Keratinocyte (primary cell): ENCODE data around the gene CCM2. TPM values are rescaled to one million over a fixed set of nuclear protein-coding genes. Genes with fewer than 3 reads are reported as not detected.

ENCODE experiments used
- DNase-seq: peaks from one replicate; pipeline ENCODE4 v3.0.0-alpha.2; 2011; ENCODE audit warnings: low read depth, missing footprints, low spot score
- FAIRE-seq: peaks from 2 replicates; lab custom pipeline; 2011; peaks lifted over from hg19 to GRCh38; lab: Jason Lieb, UNC
- H2AFZ ChIP-seq: 2 replicates; pipeline ENCODE4 v1.6.0; 2012; ENCODE audit warnings: low read length, control low read depth, inconsistent platforms; ENCODE audit not compliant: control insufficient read depth
- H3K27ac ChIP-seq: 2 replicates; pipeline ENCODE4 v1.5.1; 2011; ENCODE audit warnings: low read length; ENCODE audit not compliant: control insufficient read depth, insufficient read depth
- H3K27me3 ChIP-seq: 3 replicates; pipeline ENCODE4 v1.6.0; 2011; ENCODE audit warnings: low read length; ENCODE audit not compliant: control insufficient read depth, insufficient read depth; ENCODE audit errors: extremely low read depth
- H3K36me3 ChIP-seq, 2 experiments: 2 replicates in 1 of 2; 3 replicates in 1 of 2; pipeline ENCODE4 v1.5.1; 2011; ENCODE audit warnings: low read length in 2 of 2, mild to moderate bottlenecking in 1 of 2; ENCODE audit not compliant: control insufficient read depth in 2 of 2, insufficient read depth in 2 of 2; ENCODE audit errors: extremely low read depth in 1 of 2
- H3K4me1 ChIP-seq: 3 replicates; pipeline ENCODE4 v1.5.1; 2011; ENCODE audit warnings: low read length; ENCODE audit not compliant: control insufficient read depth, insufficient read depth; ENCODE audit errors: extremely low read depth
- H3K4me2 ChIP-seq: 3 replicates; pipeline ENCODE4 v1.6.0; 2011; ENCODE audit warnings: low read depth, low read length; ENCODE audit not compliant: control insufficient read depth, insufficient read depth; ENCODE audit errors: extremely low read depth
- H3K4me3 ChIP-seq, 3 experiments: fragments of 200-600 bp in 1 of 3; sonication (generic) in 1 of 3; 2 replicates in 2 of 3; 3 replicates in 1 of 3; pipeline ENCODE4 v1.5.1; 2011 to 2016; ENCODE audit warnings: low read length in 3 of 3, mild to moderate bottlenecking in 3 of 3, control low read depth in 2 of 3, inconsistent platforms in 1 of 3, low read depth in 1 of 3, mixed read lengths in 1 of 3, mixed run types in 1 of 3, moderate library complexity in 1 of 3; ENCODE audit not compliant: control insufficient read depth in 2 of 3, insufficient read depth in 2 of 3; ENCODE audit errors: extremely low read depth in 1 of 3
- H3K79me2 ChIP-seq: 2 replicates; pipeline ENCODE4 v1.6.0; 2012; ENCODE audit warnings: low read length; ENCODE audit not compliant: control insufficient read depth, insufficient read depth
- H3K9ac ChIP-seq: 3 replicates; pipeline ENCODE4 v1.6.0; 2011; ENCODE audit warnings: low read length; ENCODE audit not compliant: control insufficient read depth, insufficient read depth; ENCODE audit errors: extremely low read depth
- H3K9me1 ChIP-seq: 3 replicates; pipeline ENCODE4 v1.6.0; 2011; ENCODE audit warnings: low read length; ENCODE audit not compliant: control insufficient read depth, insufficient read depth; ENCODE audit errors: extremely low read depth
- H3K9me3 ChIP-seq: 2 replicates; pipeline ENCODE4 v1.5.1; 2012; ENCODE audit warnings: low read depth, low read length; ENCODE audit not compliant: control insufficient read depth
- H4K20me1 ChIP-seq: 3 replicates; pipeline ENCODE4 v1.6.0; 2011; ENCODE audit warnings: low read length; ENCODE audit not compliant: control insufficient read depth, insufficient read depth; ENCODE audit errors: extremely low read depth
- CTCF ChIP-seq, 3 experiments: IDR thresholded peaks in 1 of 3; conservative IDR thresholded peaks in 1 of 3; optimal IDR thresholded peaks in 1 of 3; 2 replicates in 2 of 3; 3 replicates in 1 of 3; pipeline versions ENCODE3 to v1.5.1; 2011; ENCODE audit warnings: low read length in 3 of 3, mild to moderate bottlenecking in 3 of 3, moderate library complexity in 2 of 3, control low read depth in 1 of 3, inconsistent platforms in 1 of 3; ENCODE audit not compliant: insufficient read depth in 2 of 3; ENCODE audit errors: extremely low read depth in 1 of 3
- EZH2 ChIP-seq: IDR thresholded peaks from one replicate; pipeline ENCODE4 v1.6.1; 2012; ENCODE audit warnings: inconsistent platforms, mild to moderate bottlenecking, low read length, moderate library complexity
- dilution Hi-C: fragments of 300-500 bp; cut with MboI; formaldehyde crosslinking; loops from one replicate; pipeline ENCODE4 v1.7.0; 2020; ENCODE audit warnings: low sequenced_read_pairs; ENCODE audit not compliant: extremely low pct_ligation_motif_present
- polyA plus RNA-seq, 5 experiments: library from polyadenylated mRNA; depleted of rRNA in 3 of 5; stranded (reverse) in 3 of 5; stranded (forward) in 1 of 5; unstranded in 1 of 5; fragments of >200 nt; gene quantifications; 1 replicate in 1 of 5; 2 replicates in 3 of 5; 3 replicates in 1 of 5; pipeline versions ENCODE4 v1.2.1 to v1.2.3, GENCODE V29; 2011 to 2012; ENCODE audit warnings: missing spikeins in 2 of 5, low read depth in 1 of 5, low replicate concordance in 1 of 5

Gene CCM2
- polyA plus RNA-seq, 1 donor (not counting 4 experiments of a cell fraction or from before 2014, with no cell fraction given) = 44.8 TPM

GRCh38 chr7:45003789-45004188 is 3.8 kb downstream of the CCM2 start:
- H3K9me3 ChIP-seq = no peaks in the 10 kb centered on the region
- no peak overlapping the region for H2AFZ ChIP-seq
- no peak for DNase-seq
- H3K4me2 ChIP-seq = no peak overlapping the region
- peaks cover 21% of the 10 kb centered on the region for H3K4me1 ChIP-seq
- no peak overlapping the region for H3K9ac ChIP-seq
- H3K4me3 ChIP-seq = no peak overlapping the region
- TF ChIP-seq CTCF (optimal IDR thresholded peaks at IDR 0.05 in 1 of 3, IDR thresholded peaks at IDR 0.05 in 1 of 3, conservative IDR thresholded peaks at IDR 0.05 in 1 of 3; ENCODE audit: extremely low read depth in 1 of 3, insufficient read depth in 2 of 3, low read length in 3 of 3) (no peak), EZH2 (no peak)
- peaks cover 3 to 13% of the 10 kb centered on the region in 2 experiments for H3K36me3 ChIP-seq
- dilution Hi-C loops = no loop called here
- no peaks in the 10 kb centered on the region for H3K9me1 ChIP-seq
- no peaks in the 10 kb centered on the region for H3K27me3 ChIP-seq
- no peak for FAIRE-seq
- H3K27ac ChIP-seq = no peak overlapping the region
- peaks cover 65% of the 10 kb centered on the region for H3K79me2 ChIP-seq
- H4K20me1 ChIP-seq = no peaks in the 10 kb centered on the region

GRCh38 chr7:45007106-45007505 is 7.1 kb downstream of the CCM2 start:
- no peak overlapping the region for H2AFZ ChIP-seq
- H3K4me2 ChIP-seq = no peak overlapping the region
- no peak overlapping the region for H3K4me3 ChIP-seq
- no peak overlapping the region for H3K27ac ChIP-seq
- TF ChIP-seq CTCF (optimal IDR thresholded peaks at IDR 0.05 in 1 of 3, IDR thresholded peaks at IDR 0.05 in 1 of 3, conservative IDR thresholded peaks at IDR 0.05 in 1 of 3; ENCODE audit: extremely low read depth in 1 of 3, insufficient read depth in 2 of 3, low read length in 3 of 3) = no peak
- no peak for TF ChIP-seq EZH2
- DNase-seq = no peak
- dilution Hi-C loops = no loop called here
- H3K27me3 ChIP-seq = no peaks in the 10 kb centered on the region
- no peaks in the 10 kb centered on the region for H3K9me1 ChIP-seq
- H4K20me1 ChIP-seq = no peaks in the 10 kb centered on the region
- H3K9ac ChIP-seq = no peak overlapping the region
- H3K4me1 ChIP-seq = peaks cover 12% of the 10 kb centered on the region
- peaks cover 3 to 13% of the 10 kb centered on the region in 2 experiments for H3K36me3 ChIP-seq
- H3K9me3 ChIP-seq = no peaks in the 10 kb centered on the region
- FAIRE-seq = no peak
- peaks cover 76% of the 10 kb centered on the region for H3K79me2 ChIP-seq
